Heart left ventricle (tissue), 16 donors: ENCODE data around the gene GPRC5B. TPM values are rescaled to one million over a fixed set of nuclear protein-coding genes. Genes with fewer than 3 reads are reported as not detected.

Source experiments
- ATAC-seq, 4 donors: fragments of 200-7000 bp; cut with Tn5 transposase; one replicate each; pipeline ENCODE4 v1.9.1; 2020 to 2022; ENCODE audit warnings: moderate library complexity in 4 of 4, mild to moderate bottlenecking in 3 of 4, moderate number of reproducible peaks in 1 of 4
- DNase-seq, 5 donors: peaks; one replicate each; pipeline ENCODE4 v3.0.0-alpha.2; 2020
- H3K27ac ChIP-seq, 12 donors: fragments of 200-600 bp; sonication (generic) in 4 of 12; one replicate each; pipeline versions ENCODE4 v1.5.0 to v1.8.0; 2016 to 2022; ENCODE audit warnings: mild to moderate bottlenecking in 2 of 12
- H3K27me3 ChIP-seq, 9 donors: fragments of 200-600 bp; sonication (generic) in 2 of 9; one replicate each; pipeline versions ENCODE4 v1.5.1 to v1.8.0; 2016 to 2022; ENCODE audit warnings: mild to moderate bottlenecking in 3 of 9
- H3K36me3 ChIP-seq, 9 donors: fragments of 200-600 bp; sonication (generic) in 2 of 9; one replicate each; pipeline versions ENCODE4 v1.5.0 to v1.8.0; 2018 to 2022; ENCODE audit warnings: mild to moderate bottlenecking in 2 of 9
- H3K4me1 ChIP-seq, 12 donors: fragments of 200-600 bp; sonication (generic) in 4 of 12; one replicate each; pipeline versions ENCODE4 v1.5.0 to v1.8.0; 2016 to 2022; ENCODE audit warnings: mild to moderate bottlenecking in 3 of 12
- H3K4me3 ChIP-seq, 12 donors: fragments of 200-600 bp; sonication (generic) in 4 of 12; one replicate each; pipeline versions ENCODE4 v1.5.0 to v1.8.0; 2017 to 2022; ENCODE audit warnings: mild to moderate bottlenecking in 9 of 12, moderate library complexity in 4 of 12
- H3K9me3 ChIP-seq, 12 donors: fragments of 200-600 bp; sonication (generic) in 4 of 12; one replicate each; pipeline versions ENCODE4 v1.5.0 to v1.8.0; 2016 to 2022; ENCODE audit warnings: mild to moderate bottlenecking in 1 of 12
- POLR2A ChIP-seq, 2 donors: fragments of 450-650 bp; IDR thresholded peaks; one replicate each; pipeline ENCODE4 v1.6.1; 2017; ENCODE audit warnings: antibody characterized with exemption in 2 of 2, mild to moderate bottlenecking in 2 of 2, moderate library complexity in 2 of 2
- WGBS, 4 donors: extraction: QIAGEN DNeasy Blood & Tissue Kit in 2 of 4; methylation state at CpG; one replicate each; pipeline versions ENCODE4 v1.1.5 to v1.1.7; 2013 to 2018; 5-methylcytosine and 5-hydroxymethylcytosine counted together
- intact Hi-C, 10 donors: fragments of 100-400 bp; cut with DNase I; formaldehyde crosslinking; loops; one replicate each; pipeline versions ENCODE4 v1.11.1 to v1.14.2; 2022
- polyA plus RNA-seq, 2 donors: library from polyadenylated mRNA; stranded (reverse); fragments of 200-250 nt; gene quantifications; one replicate each; pipeline ENCODE4 v1.2.3, GENCODE V29; 2013
- total RNA-seq, 9 donors: library from RNA; depleted of rRNA in 2 of 9; stranded (reverse); fragments of >200 nt in 2 of 9; fragmentation: NEBNext Ultra II Directional in 3 of 9; extraction: Animal tissue kit (Norgen Biotek cat#: 25700) in 3 of 9; gene quantifications; one replicate each; pipeline versions ENCODE4 v1.1.0 to v1.2.4, GENCODE V29; 2016 to 2023
- TF ChIP-seq, protein P1 (sequence below), 12 donors: fragments of 200-600 bp; sonication (generic) in 4 of 12; IDR thresholded peaks; one replicate each; pipeline versions ENCODE4 v1.5.0 to v1.8.0; 2018 to 2022; ENCODE audit warnings: antibody characterized with exemption in 12 of 12, mild to moderate bottlenecking in 5 of 12
- donor health status: ischemic (EF 13 %, LVEDD 7.1; RV severe dilation, severe dysfunction).
- donor health status: healthy with polysubstance abuse.
- donor health status: DM: no; HTN: yes; CAD: no.
- donor health status: DM: no; HTN: no; CAD: no.
- donor health status: ischemic (EF 25% LVEDD 6.9; RV normal size, moderate dysfunction).
- donor health status: ischemic (EF 25% LVEDD 5.7; RV mildly dilated, moderate dysfunction).
- donor health status: healthy.
- donor health status: DM: yes; HTN: yes; CAD: no.
- donor health status: ischemic (EF 35%, LVEDD 5.7; RV mildly dilated, moderate dysfunction).
- donor health status: nonischemic (EF 11% LVEDD 7.7; RV severe dilation, severe dysfunction).
- donor health status: DM: yes; HTN: yes; CAD: no.
- donor health status: PGD.
- donor health status: ischemic (EF 29% LVEDD 5.4; RV normal size, mild dysfunction).
- donor health status: nonischemic (EF 23%, LVEDD 6.1; RV moderate dilation, normal function).

Gene GPRC5B
- total and polyA plus RNA-seq, 11 donors, result 43.0 to 104 (median 77.9) TPM

DNA sequence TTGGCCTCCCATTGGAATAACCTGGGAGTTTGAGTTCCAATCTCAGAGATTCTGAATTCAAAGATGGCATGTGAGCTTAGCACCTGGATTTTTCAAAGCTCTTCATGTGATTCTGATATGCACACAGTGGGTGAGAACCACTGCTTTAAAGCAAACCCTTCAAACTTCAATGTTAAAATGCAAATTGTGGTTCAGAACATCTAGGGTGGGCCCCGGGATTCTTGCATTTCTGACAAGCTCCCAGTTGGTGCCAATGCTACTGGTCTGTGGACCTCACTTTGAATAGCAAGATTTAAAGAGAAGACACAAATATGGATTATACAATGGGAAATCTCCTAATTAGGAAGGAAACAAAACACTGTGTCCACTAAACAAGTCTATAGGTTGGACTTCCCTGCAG is 43.8 kb upstream of the GPRC5B start:
- 58 to 67% (median 61%) methylated on average over 1 of the region's 1 CpG for WGBS, 4 donors
- no peak for ATAC-seq

DNA sequence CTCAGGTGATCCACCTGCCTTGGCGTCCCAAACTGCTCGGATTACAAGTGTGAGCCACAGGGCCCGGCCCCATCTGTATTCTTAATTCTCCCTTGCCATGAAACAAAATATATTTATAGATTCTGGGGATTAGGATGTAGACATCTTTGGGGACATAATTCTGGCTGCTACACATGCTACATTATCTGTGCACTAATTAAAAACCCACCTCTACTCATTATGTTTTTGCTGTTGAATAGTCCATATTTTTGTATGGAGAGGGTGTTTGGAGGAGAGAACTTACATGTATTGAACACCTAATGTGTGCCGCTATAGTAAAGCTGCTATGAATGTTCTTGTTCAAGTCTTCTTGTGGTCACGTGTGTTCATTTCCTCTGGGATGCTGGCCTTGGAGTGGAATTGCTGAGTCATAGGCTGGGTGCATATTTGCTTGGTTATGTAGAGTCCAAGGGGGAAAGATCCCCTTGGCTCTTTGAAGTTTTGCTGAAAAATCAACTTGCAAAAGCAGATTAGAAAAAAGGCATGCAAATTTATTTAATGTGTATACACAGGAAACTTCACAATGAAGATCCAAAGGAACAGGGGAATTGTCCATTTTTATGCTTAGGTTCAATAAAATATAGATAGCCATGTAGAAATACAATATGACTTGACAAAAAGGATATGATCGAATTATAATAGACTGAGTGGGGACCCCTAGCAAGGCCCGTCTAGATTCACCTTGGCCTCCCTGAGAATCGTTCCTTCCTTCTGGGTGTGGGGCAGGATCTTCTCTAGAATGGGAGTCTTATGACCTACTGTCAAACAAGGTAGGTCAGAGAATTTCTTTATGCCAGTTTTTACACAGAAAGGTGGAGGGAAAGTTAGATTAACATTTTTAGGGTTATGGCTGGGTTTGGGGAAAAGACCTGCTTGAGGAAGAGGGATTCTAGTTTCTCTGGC is 42.1 kb upstream of the GPRC5B start:
- ATAC-seq, result no peak
- no peak for TF ChIP-seq POLR2A (IDR thresholded peaks at IDR 0.05)
- TF ChIP-seq, protein P1, sequence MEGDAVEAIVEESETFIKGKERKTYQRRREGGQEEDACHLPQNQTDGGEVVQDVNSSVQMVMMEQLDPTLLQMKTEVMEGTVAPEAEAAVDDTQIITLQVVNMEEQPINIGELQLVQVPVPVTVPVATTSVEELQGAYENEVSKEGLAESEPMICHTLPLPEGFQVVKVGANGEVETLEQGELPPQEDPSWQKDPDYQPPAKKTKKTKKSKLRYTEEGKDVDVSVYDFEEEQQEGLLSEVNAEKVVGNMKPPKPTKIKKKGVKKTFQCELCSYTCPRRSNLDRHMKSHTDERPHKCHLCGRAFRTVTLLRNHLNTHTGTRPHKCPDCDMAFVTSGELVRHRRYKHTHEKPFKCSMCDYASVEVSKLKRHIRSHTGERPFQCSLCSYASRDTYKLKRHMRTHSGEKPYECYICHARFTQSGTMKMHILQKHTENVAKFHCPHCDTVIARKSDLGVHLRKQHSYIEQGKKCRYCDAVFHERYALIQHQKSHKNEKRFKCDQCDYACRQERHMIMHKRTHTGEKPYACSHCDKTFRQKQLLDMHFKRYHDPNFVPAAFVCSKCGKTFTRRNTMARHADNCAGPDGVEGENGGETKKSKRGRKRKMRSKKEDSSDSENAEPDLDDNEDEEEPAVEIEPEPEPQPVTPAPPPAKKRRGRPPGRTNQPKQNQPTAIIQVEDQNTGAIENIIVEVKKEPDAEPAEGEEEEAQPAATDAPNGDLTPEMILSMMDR (IDR thresholded peaks at IDR 0.05), result no peak
- 74 to 80% (median 78%) methylated on average over 8 of the region's 8 CpGs for WGBS, 4 donors
- Histone ChIP-seq H3K27ac (no peak overlapping the region), H3K9me3 (peaks cover 0 to 9% (median 0%) of the 10 kb centered on the region in 12 donors), H3K36me3 (no peaks in the 10 kb centered on the region), H3K27me3 (peaks cover 0 to 3% (median 0%) of the 10 kb centered on the region in 9 donors), H3K4me1 (no peaks in the 10 kb centered on the region), H3K4me3 (no peak overlapping the region)
- intact Hi-C loops, result no loop called here
- no peak for DNase-seq

More for the DNA sequence above, 43.8 kb upstream of the GPRC5B start:
- peaks cover 0 to 11% (median 0%) of the 10 kb centered on the region in 9 donors for H3K27me3 ChIP-seq
- no peak overlapping the region for H3K27ac ChIP-seq
- intact Hi-C loops, result no loop called here
- H3K4me1 ChIP-seq, result no peaks in the 10 kb centered on the region
- no peak for TF ChIP-seq POLR2A (IDR thresholded peaks at IDR 0.05)
- TF ChIP-seq, protein P1 (IDR thresholded peaks at IDR 0.05), result no peak
- no peak overlapping the region for H3K4me3 ChIP-seq
- no peaks in the 10 kb centered on the region for H3K36me3 ChIP-seq
- DNase-seq, result no peak
- peaks cover 0 to 9% (median 0%) of the 10 kb centered on the region in 12 donors for H3K9me3 ChIP-seq

DNA sequence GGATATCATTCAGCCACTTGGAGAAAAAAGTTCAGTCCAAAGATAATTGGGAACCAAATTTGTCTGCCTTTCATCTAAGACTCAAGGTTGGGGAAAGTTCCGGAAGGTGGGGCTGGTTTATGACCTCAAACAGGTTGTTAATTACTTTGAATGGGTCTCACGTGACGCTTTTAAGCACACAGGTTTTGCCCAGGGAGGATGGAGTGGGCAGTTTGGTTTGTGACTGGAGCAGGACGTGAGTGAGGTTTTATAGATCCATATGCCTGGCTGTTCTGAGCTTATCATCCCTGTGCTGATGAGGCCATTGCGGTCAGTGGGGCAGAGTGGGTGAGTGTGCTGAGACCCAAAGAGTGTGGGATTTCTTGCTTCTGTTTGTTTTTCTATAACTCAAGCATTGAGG is 38.7 kb upstream of the GPRC5B start:
- ATAC-seq (no peak), DNase-seq (no peak)
- Histone ChIP-seq H3K9me3 (peaks cover 0 to 9% (median 0%) of the 10 kb centered on the region in 12 donors), H3K4me1 (no peaks in the 10 kb centered on the region), H3K4me3 (no peak overlapping the region), H3K27ac (no peak overlapping the region), H3K27me3 (no peaks in the 10 kb centered on the region), H3K36me3 (no peaks in the 10 kb centered on the region)
- intact Hi-C loops, result no loop called here
- TF ChIP-seq POLR2A (IDR thresholded peaks at IDR 0.05), result no peak
- TF ChIP-seq, protein P1 (IDR thresholded peaks at IDR 0.05), result no peak
- 69 to 75% (median 73%) methylated on average over 5 of the region's 5 CpGs for WGBS, 4 donors

DNA sequence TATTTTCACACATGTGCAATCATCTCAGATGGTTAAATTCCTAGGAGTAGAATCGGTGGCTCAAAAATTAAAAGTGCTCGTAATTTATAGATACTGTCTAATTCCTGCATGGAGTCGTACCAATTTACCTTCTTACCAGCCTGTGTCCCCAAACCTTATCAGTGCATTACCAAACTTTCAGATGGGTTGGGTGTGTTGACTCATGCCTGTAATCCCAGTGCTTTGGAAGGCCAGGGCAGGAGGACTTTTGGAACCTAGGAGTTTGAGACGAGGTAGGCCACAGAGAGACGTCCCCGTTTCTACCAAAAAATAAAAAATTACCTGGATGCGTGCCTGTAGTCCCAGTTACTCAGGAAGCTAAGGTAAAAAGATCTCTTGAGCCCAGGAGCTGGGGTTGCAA is 34.5 kb upstream of the GPRC5B start:
- Histone ChIP-seq H3K4me3 (no peak overlapping the region), H3K36me3 (no peaks in the 10 kb centered on the region), H3K27me3 (peaks cover 0 to 6% (median 0%) of the 10 kb centered on the region in 9 donors), H3K27ac (no peak overlapping the region), H3K4me1 (no peaks in the 10 kb centered on the region), H3K9me3 (peaks cover 0 to 2% (median 0%) of the 10 kb centered on the region in 12 donors)
- WGBS, 4 donors, result 87 to 89% (median 88%) methylated on average over 7 of the region's 7 CpGs
- TF ChIP-seq, protein P1 (IDR thresholded peaks at IDR 0.05), result no peak
- TF ChIP-seq POLR2A (IDR thresholded peaks at IDR 0.05), result no peak
- ATAC-seq (no peak), DNase-seq (no peak)
- intact Hi-C loops, result no loop called here
